Esophagus muscularis mucosa (tissue), 3 donors: ENCODE data around the gene OSBPL10.

Experiments used
- CTCF ChIP-seq, 3 experiments: fragments of 200-600 bp in 2 of 3; fragments of 450-650 bp in 1 of 3; sonication (generic) in 2 of 3; IDR thresholded peaks; one replicate each; pipeline ENCODE4 v1.5.1; 2017 to 2019; ENCODE audit warnings: antibody characterized with exemption in 3 of 3, mild to moderate bottlenecking in 2 of 3, moderate library complexity in 1 of 3
- EP300 ChIP-seq: sonication (generic); formaldehyde crosslinking; IDR thresholded peaks from one replicate; pipeline ENCODE4 v1.6.1; 2017; ENCODE audit warnings: antibody characterized with exemption

GRCh38 chr3:31909455-31909854, 71.6 kb downstream of the OSBPL10 start:
- TF ChIP-seq CTCF (IDR thresholded peaks at IDR 0.05) (no peak), EP300 (no peak)
